Upper lobe of left lung (tissue), 4 donors: Measurements from ENCODE around the gene B3GNT3.

Experiments
- CTCF ChIP-seq, 6 experiments: fragments of 450-650 bp in 4 of 6; fragments of 200-600 bp in 2 of 6; sonication (generic) in 2 of 6; IDR thresholded peaks; one replicate each; pipeline ENCODE4 v1.5.1; 2016 to 2019; ENCODE audit warnings: antibody characterized with exemption in 6 of 6
- EP300 ChIP-seq, 4 donors: sonication (generic); formaldehyde crosslinking; IDR thresholded peaks; one replicate each; pipeline ENCODE4 v1.5.1; 2017; ENCODE audit warnings: antibody characterized with exemption in 4 of 4, control low read depth in 2 of 4
- POLR2A ChIP-seq, 4 donors: fragments of 450-650 bp; IDR thresholded peaks; one replicate each; pipeline ENCODE4 v1.5.1; 2016 to 2017; ENCODE audit warnings: antibody characterized with exemption in 4 of 4, mild to moderate bottlenecking in 2 of 4
- POLR2AphosphoS5 ChIP-seq, 2 donors: sonication (generic); formaldehyde crosslinking; IDR thresholded peaks; one replicate each; pipeline ENCODE4 v1.5.1; 2017; ENCODE audit warnings: antibody characterized with exemption in 2 of 2

GRCh38 chr19:17787274-17787913, 7.5 kb upstream of the B3GNT3 start:
- TF ChIP-seq CTCF (IDR thresholded peaks at IDR 0.05): no peak
- TF ChIP-seq POLR2AphosphoS5 (IDR thresholded peaks at IDR 0.05): no peak
- TF ChIP-seq POLR2A (IDR thresholded peaks at IDR 0.05): no peak
- TF ChIP-seq EP300 (IDR thresholded peaks at IDR 0.05): no peak
